H9 (cell line): ENCODE measurements around the gene PLD4. TPM values are rescaled to one million over a fixed set of nuclear protein-coding genes. Genes with fewer than 3 reads are reported as not detected.

Experiments used
- DNase-seq: peaks from one replicate; pipeline ENCODE4 v3.0.0-alpha.2; 2017
- H2AFZ ChIP-seq: one replicate; pipeline ENCODE4 v1.6.1; 2013; ENCODE audit warnings: mild to moderate bottlenecking, low read length, control low read depth, moderate library complexity
- H2AK5ac ChIP-seq: 2 replicates; pipeline ENCODE4 v1.6.1; 2013; ENCODE audit warnings: low read length, control low read depth, mixed read lengths; ENCODE audit not compliant: insufficient read length
- H2BK120ac ChIP-seq: one replicate; pipeline ENCODE4 v1.6.1; 2013; ENCODE audit warnings: low read depth, mild to moderate bottlenecking, low read length, control low read depth, inconsistent platforms; ENCODE audit not compliant: poor library complexity, severe bottlenecking
- H2BK12ac ChIP-seq: 2 replicates; pipeline ENCODE4 v1.6.1; 2013; ENCODE audit warnings: low read length, control low read depth, mixed read lengths, low read depth; ENCODE audit not compliant: insufficient read length
- H2BK15ac ChIP-seq: 2 replicates; pipeline ENCODE4 v1.6.1; 2013; ENCODE audit warnings: low read depth, low read length, control low read depth
- H2BK20ac ChIP-seq: one replicate; pipeline ENCODE4 v1.6.1; 2013; ENCODE audit warnings: low read depth, mild to moderate bottlenecking, low read length, control low read depth, inconsistent platforms; ENCODE audit not compliant: poor library complexity, severe bottlenecking
- H2BK5ac ChIP-seq: 2 replicates; pipeline ENCODE4 v1.6.1; 2013; ENCODE audit warnings: low read length, control low read depth, mixed read lengths; ENCODE audit not compliant: insufficient read length
- H3K14ac ChIP-seq: 2 replicates; pipeline ENCODE4 v1.6.1; 2013; ENCODE audit warnings: low read length, control low read depth; ENCODE audit not compliant: insufficient read depth
- H3K18ac ChIP-seq: 2 replicates; pipeline ENCODE4 v1.6.1; 2013; ENCODE audit warnings: low read depth, mild to moderate bottlenecking, mixed read lengths, low read length, control low read depth; ENCODE audit not compliant: insufficient read length
- H3K23ac ChIP-seq: 2 replicates; pipeline ENCODE4 v1.6.1; 2013; ENCODE audit warnings: low read length, control low read depth, mixed read lengths, low read depth; ENCODE audit not compliant: insufficient read length
- H3K23me2 ChIP-seq: 2 replicates; pipeline ENCODE4 v1.6.1; 2013; ENCODE audit warnings: low read depth, mild to moderate bottlenecking, mixed read lengths, low read length, control low read depth; ENCODE audit not compliant: insufficient read length, poor library complexity, severe bottlenecking
- H3K27ac ChIP-seq: 2 replicates; pipeline ENCODE4 v1.5.1; 2013; ENCODE audit warnings: low read length, control low read depth, mixed read lengths, low read depth; ENCODE audit not compliant: insufficient read length
- H3K27me3 ChIP-seq: 2 replicates; pipeline ENCODE4 v1.6.1; 2013; ENCODE audit warnings: low read length, control low read depth, inconsistent platforms; ENCODE audit not compliant: insufficient read depth
- H3K4ac ChIP-seq: 2 replicates; pipeline ENCODE4 v1.6.1; 2013; ENCODE audit warnings: low read depth, mild to moderate bottlenecking, control low read depth, inconsistent platforms, low read length, moderate library complexity
- H3K4me1 ChIP-seq: 2 replicates; pipeline ENCODE4 v1.6.1; 2013; ENCODE audit warnings: low read length, control low read depth, inconsistent platforms; ENCODE audit not compliant: insufficient read depth
- H3K4me2 ChIP-seq: 2 replicates; pipeline ENCODE4 v1.6.1; 2013; ENCODE audit warnings: low read length, control low read depth, mixed read lengths; ENCODE audit not compliant: insufficient read length, insufficient read depth
- H3K56ac ChIP-seq: 2 replicates; pipeline ENCODE4 v1.6.1; 2013; ENCODE audit warnings: low read depth, mild to moderate bottlenecking, mixed read lengths, low read length, control low read depth; ENCODE audit not compliant: insufficient read length
- H3K79me1 ChIP-seq: 2 replicates; pipeline ENCODE4 v1.6.1; 2013; ENCODE audit warnings: low read depth, mild to moderate bottlenecking, moderate library complexity, low read length, control low read depth, inconsistent platforms; ENCODE audit not compliant: insufficient read depth, poor library complexity, severe bottlenecking
- H3K79me2 ChIP-seq: 2 replicates; pipeline ENCODE4 v1.6.1; 2013; ENCODE audit warnings: low read length, control low read depth, inconsistent platforms; ENCODE audit not compliant: insufficient read depth
- H3K9ac ChIP-seq: 2 replicates; pipeline ENCODE4 v1.6.1; 2013; ENCODE audit warnings: low read length, control low read depth, mixed read lengths; ENCODE audit not compliant: insufficient read length; ENCODE audit errors: extremely low read depth
- H3K9me3 ChIP-seq: one replicate; pipeline ENCODE4 v1.6.1; 2013; ENCODE audit warnings: low read depth, low read length, inconsistent platforms; ENCODE audit not compliant: control insufficient read depth
- H3T11ph ChIP-seq: one replicate; pipeline ENCODE4 v1.6.1; 2013; ENCODE audit warnings: mild to moderate bottlenecking, low read length, control low read depth, inconsistent platforms
- H4K20me1 ChIP-seq: one replicate; pipeline ENCODE4 v1.6.1; 2013; ENCODE audit not compliant: control insufficient read depth, insufficient read length, insufficient read depth
- H4K5ac ChIP-seq: 2 replicates; pipeline ENCODE4 v1.6.1; 2013; ENCODE audit warnings: low read depth, mild to moderate bottlenecking, mixed read lengths, low read length, control low read depth; ENCODE audit not compliant: insufficient read length
- H4K8ac ChIP-seq: replicated peaks from 2 replicates; pipeline ENCODE4 v1.6.1; 2013; ENCODE audit warnings: low read length, control low read depth, mixed read lengths, low read depth; ENCODE audit not compliant: insufficient read length
- H4K91ac ChIP-seq: 2 replicates; pipeline ENCODE4 v1.6.1; 2013; ENCODE audit warnings: low read depth, mild to moderate bottlenecking, moderate library complexity, mixed read lengths, low read length, control low read depth; ENCODE audit not compliant: insufficient read length
- H3K27ac Mint-ChIP-seq, 3 experiments: 2 replicates in 2 of 3; 3 replicates in 1 of 3; pipeline ENCODE4 v1.8.0; 2020 to 2021; ENCODE audit warnings: mixed read lengths in 3 of 3, mild to moderate bottlenecking in 1 of 3, moderate library complexity in 1 of 3
- H3K27me3 Mint-ChIP-seq: 2 replicates; pipeline ENCODE4 v1.8.0; 2021; ENCODE audit warnings: low read depth, mild to moderate bottlenecking, moderate library complexity, mixed read lengths
- H3K36me3 Mint-ChIP-seq, 3 experiments: 2 replicates in 2 of 3; 3 replicates in 1 of 3; pipeline ENCODE4 v1.8.0; 2020 to 2021; ENCODE audit warnings: low read depth in 3 of 3, mixed read lengths in 3 of 3; ENCODE audit not compliant: insufficient read depth in 1 of 3
- H3K4me1 Mint-ChIP-seq, 2 experiments: 2 replicates each; pipeline ENCODE4 v1.8.0; 2020; ENCODE audit warnings: mixed read lengths in 2 of 2
- H3K4me3 Mint-ChIP-seq, 2 experiments: 2 replicates in 1 of 2; 3 replicates in 1 of 2; pipeline ENCODE4 v1.8.0; 2020 to 2021; ENCODE audit warnings: mild to moderate bottlenecking in 2 of 2, mixed read lengths in 2 of 2, moderate library complexity in 1 of 2
- H3K9me3 Mint-ChIP-seq, 2 experiments: 2 replicates in 1 of 2; 3 replicates in 1 of 2; pipeline ENCODE4 v1.8.0; 2020; ENCODE audit warnings: mild to moderate bottlenecking in 2 of 2, mixed read lengths in 2 of 2, moderate library complexity in 1 of 2
- WGBS: extraction: QIAGEN DNeasy Blood & Tissue Kit; methylation state at CpG from one replicate; pipeline ENCODE4 v1.1.7; 2013; ENCODE audit warnings: missing lambda C conversion rate, low lambda C conversion rate, mixed read lengths; ENCODE audit not compliant: insufficient read length; ENCODE audit errors: extremely low coverage; 5-methylcytosine and 5-hydroxymethylcytosine counted together
- total RNA-seq: library from RNA; stranded (reverse); gene quantifications from 2 replicates; pipeline ENCODE4 v1.2.1, GENCODE V29; 2021
- TF ChIP-seq, protein P1 (sequence below): fragments of 200-600 bp; sonication (generic); conservative IDR thresholded peaks from 3 replicates; pipeline ENCODE4 v1.8.0; 2021; ENCODE audit warnings: antibody characterized with exemption, mild to moderate bottlenecking

The PLD4 gene
- total RNA-seq, 1 experiment from 2014 or later: not detected

DNA sequence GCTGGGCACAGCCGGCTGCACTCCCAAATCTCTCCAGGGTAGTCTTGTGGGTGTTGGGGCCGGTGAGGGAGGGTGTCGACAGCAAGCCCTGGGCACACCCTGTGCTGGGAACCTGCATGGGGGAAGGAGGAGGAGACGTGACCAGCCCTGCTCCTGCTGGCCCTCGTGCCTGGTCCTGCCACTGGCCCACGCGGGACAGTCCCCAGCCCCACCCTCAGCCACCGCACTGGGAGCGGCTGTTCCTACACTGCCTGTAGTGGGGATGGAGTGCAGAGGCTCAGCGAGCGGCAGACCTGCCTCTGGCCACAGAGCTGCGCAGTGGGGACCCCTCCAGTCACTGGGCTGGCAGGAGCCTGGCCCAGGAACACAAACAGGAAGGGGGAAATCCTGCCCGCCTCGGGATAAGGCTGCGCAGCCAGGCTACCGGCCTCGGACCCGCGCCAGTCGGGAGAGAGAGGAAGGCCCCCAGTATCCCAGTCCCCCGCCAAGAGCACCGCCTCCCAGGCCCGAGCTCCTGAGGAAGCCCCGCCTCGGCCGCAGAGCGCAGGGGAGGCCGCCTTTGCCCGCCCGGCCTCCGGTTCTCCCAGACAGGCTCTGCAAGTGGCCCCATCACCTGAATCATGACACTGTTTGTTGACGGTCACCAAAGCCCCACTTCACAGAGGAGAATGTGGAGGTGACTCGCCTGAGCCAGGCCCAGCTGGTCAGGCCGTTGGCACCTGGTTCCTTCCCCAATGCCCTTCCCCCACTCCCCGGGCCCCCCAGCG is 42.9 kb downstream of the PLD4 start:
- Histone ChIP-seq H2AFZ (no peak overlapping the region), H2AK5ac (no peak overlapping the region), H3K4ac (no peak overlapping the region), H3T11ph (no peak overlapping the region), H2BK15ac (no peak overlapping the region), H3K23ac (no peak overlapping the region), H3K4me2 (peak overlapping the region; percentile 58), H3K56ac (no peak overlapping the region), H2BK5ac (no peak overlapping the region), H2BK12ac (no peak overlapping the region), H3K27ac (no peak overlapping the region), H3K27me3 (no peaks in the 10 kb centered on the region; the same call in 1 of the 2 replicates), H3K9me3 (no peaks in the 10 kb centered on the region), H3K79me1 (no peaks in the 10 kb centered on the region), H4K20me1 (no peaks in the 10 kb centered on the region), H3K18ac (no peak overlapping the region), H4K5ac (no peak overlapping the region), H3K14ac (peak overlapping the region; percentile 9), H3K9ac (no peak overlapping the region), H3K4me1 (peaks cover 3% of the 10 kb centered on the region; the same call in 1 of the 2 replicates), H2BK20ac (no peak overlapping the region), H4K8ac (no peak overlapping the region), H3K23me2 (peaks cover 6% of the 10 kb centered on the region), H3K79me2 (no peaks in the 10 kb centered on the region), H2BK120ac (no peak overlapping the region), H4K91ac (no peak overlapping the region)
- H3K9me3 Mint-ChIP-seq: no peaks in the 10 kb centered on the region
- DNase-seq: peak; percentile 64
- no peaks in the 10 kb centered on the region for H3K36me3 Mint-ChIP-seq
- peaks cover 11 to 21% of the 10 kb centered on the region in 2 experiments for H3K4me1 Mint-ChIP-seq
- H3K4me3 Mint-ChIP-seq: peak overlapping the region; percentile 32 to 68; a peak in 4 of 5 replicates
- H3K27me3 Mint-ChIP-seq: peaks cover 24% of the 10 kb centered on the region
- no CpG with 5 or more reads among the region's 36 CpGs for WGBS
- TF ChIP-seq, protein P1, sequence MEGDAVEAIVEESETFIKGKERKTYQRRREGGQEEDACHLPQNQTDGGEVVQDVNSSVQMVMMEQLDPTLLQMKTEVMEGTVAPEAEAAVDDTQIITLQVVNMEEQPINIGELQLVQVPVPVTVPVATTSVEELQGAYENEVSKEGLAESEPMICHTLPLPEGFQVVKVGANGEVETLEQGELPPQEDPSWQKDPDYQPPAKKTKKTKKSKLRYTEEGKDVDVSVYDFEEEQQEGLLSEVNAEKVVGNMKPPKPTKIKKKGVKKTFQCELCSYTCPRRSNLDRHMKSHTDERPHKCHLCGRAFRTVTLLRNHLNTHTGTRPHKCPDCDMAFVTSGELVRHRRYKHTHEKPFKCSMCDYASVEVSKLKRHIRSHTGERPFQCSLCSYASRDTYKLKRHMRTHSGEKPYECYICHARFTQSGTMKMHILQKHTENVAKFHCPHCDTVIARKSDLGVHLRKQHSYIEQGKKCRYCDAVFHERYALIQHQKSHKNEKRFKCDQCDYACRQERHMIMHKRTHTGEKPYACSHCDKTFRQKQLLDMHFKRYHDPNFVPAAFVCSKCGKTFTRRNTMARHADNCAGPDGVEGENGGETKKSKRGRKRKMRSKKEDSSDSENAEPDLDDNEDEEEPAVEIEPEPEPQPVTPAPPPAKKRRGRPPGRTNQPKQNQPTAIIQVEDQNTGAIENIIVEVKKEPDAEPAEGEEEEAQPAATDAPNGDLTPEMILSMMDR: no peak
- no peak overlapping the region for H3K27ac Mint-ChIP-seq
